HG02885 (cell line): ENCODE results near the gene FHL2.
"Not testable (repeated sequence)": the region's sequence is repeated elsewhere in the genome, so short reads cannot be mapped to it uniquely, and the experiment has no call there.

ENCODE experiments used
- ATAC-seq: cut with Tn5 transposase; IDR thresholded peaks from one replicate; pipeline ENCODE4 v1.9.1; 2021; ENCODE audit warnings: mild to moderate bottlenecking; ENCODE audit not compliant: unreplicated experiment, poor library complexity

Gene FHL2

GRCh38 chr2:105361102-105361889 is 37.6 kb downstream of the FHL2 start:
- no peak for ATAC-seq

- no peak for ATAC-seq
Measured at GRCh38 chr2:105358593-105358992, 40.3 kb downstream of the FHL2 start.

- ATAC-seq, result no peak
Measured at GRCh38 chr2:105357122-105357521, 41.7 kb downstream of the FHL2 start.

GRCh38 chr2:105344704-105345345 is 54.0 kb downstream of the FHL2 start:
- ATAC-seq, result no peak

- ATAC-seq, result no peak
Measured at GRCh38 chr2:105339414-105339813, 59.4 kb downstream of the FHL2 start.

GRCh38 chr2:105338020-105338385 is 60.8 kb downstream of the FHL2 start:
- ATAC-seq, result peak; percentile 21

- peak; percentile 95 for ATAC-seq
Measured at GRCh38 chr2:105337122-105338019, 61.5 kb downstream of the FHL2 start, which contains the start of gene C2orf49. Gene C2orf49, plus strand, starts transcription at chr2:105337540. Its CDS starts 48 bp downstream, at chr2:105337588.

GRCh38 chr2:105336786-105337121 is 62.1 kb downstream of the FHL2 start:
- ATAC-seq, result no peak

GRCh38 chr2:105335469-105335868 is 63.4 kb downstream of the FHL2 start:
- ATAC-seq, result no peak

GRCh38 chr2:105334211-105334610 is 64.6 kb downstream of the FHL2 start:
- no peak for ATAC-seq

GRCh38 chr2:105330681-105331375 is 68.0 kb downstream of the FHL2 start:
- ATAC-seq, result no peak

GRCh38 chr2:105329561-105330495 is 69.0 kb downstream of the FHL2 start, which contains the start of gene TGFBRAP1:
Gene TGFBRAP1, minus strand, starts transcription at chr2:105329735. Its CDS starts 21,434 bp downstream, at chr2:105308301.
- peak; percentile 79 for ATAC-seq

- ATAC-seq, result peak; percentile 10
Measured at GRCh38 chr2:105329197-105329554, 69.7 kb downstream of the FHL2 start.

- ATAC-seq, result no peak
Measured at GRCh38 chr2:105328281-105329196, 70.3 kb downstream of the FHL2 start.

- ATAC-seq, result no peak
Measured at GRCh38 chr2:105327690-105328089, 71.2 kb downstream of the FHL2 start.

GRCh38 chr2:105327271-105327670 is 71.6 kb downstream of the FHL2 start:
- not testable (repeated sequence) for ATAC-seq

- no peak for ATAC-seq
Measured at GRCh38 chr2:105325389-105325963, 73.4 kb downstream of the FHL2 start.

GRCh38 chr2:105324732-105325131 is 74.1 kb downstream of the FHL2 start:
- no peak for ATAC-seq
